Measurements from ENCODE around the gene NOX5.
"Not testable (repeated sequence)": the region's sequence is repeated elsewhere in the genome, so short reads cannot be mapped to it uniquely, and the experiment has no call there.

NOX5 gene, protein sequence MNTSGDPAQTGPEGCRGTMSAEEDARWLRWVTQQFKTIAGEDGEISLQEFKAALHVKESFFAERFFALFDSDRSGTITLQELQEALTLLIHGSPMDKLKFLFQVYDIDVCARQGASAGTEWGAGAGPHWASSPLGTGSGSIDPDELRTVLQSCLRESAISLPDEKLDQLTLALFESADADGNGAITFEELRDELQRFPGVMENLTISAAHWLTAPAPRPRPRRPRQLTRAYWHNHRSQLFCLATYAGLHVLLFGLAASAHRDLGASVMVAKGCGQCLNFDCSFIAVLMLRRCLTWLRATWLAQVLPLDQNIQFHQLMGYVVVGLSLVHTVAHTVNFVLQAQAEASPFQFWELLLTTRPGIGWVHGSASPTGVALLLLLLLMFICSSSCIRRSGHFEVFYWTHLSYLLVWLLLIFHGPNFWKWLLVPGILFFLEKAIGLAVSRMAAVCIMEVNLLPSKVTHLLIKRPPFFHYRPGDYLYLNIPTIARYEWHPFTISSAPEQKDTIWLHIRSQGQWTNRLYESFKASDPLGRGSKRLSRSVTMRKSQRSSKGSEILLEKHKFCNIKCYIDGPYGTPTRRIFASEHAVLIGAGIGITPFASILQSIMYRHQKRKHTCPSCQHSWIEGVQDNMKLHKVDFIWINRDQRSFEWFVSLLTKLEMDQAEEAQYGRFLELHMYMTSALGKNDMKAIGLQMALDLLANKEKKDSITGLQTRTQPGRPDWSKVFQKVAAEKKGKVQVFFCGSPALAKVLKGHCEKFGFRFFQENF

DNA sequence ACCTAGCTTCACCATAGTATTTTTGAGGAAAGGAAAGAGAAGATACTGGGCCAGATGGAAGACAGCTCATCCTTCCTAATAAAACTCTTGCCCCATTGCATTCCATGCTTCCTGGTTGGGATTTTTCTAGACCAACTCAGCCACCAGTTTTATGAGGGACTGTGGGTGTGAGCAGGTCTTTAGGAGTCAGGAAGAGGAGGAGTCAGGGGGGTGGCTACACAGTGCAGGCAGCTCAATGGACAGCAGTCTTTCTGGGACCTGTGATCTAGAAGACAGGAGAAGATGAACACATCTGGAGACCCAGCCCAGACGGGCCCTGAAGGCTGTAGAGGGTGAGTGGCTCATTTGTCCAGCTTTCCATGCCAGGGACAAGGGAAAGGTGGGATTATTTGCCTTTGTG, at the start of gene NOX5:
Gene NOX5, plus strand, starts transcription at position 242 of the 400 bp plus-strand sequence. Its CDS starts 41 bp downstream, at position 283.
- Histone ChIP-seq H3K4me3 (ENCODE audit: low read depth, low read length) (no peak within 1 kb of the TSS), H3K9me3 (ENCODE audit: control insufficient read depth, insufficient read depth, low read length) (no peaks in the 10 kb centered on the region), H3K9ac (ENCODE audit: low read depth, low read length) (no peak within 1 kb of the TSS), H3K27ac (ENCODE audit: low read depth, low read length) (no peak within 1 kb of the TSS), H3K36me3 (ENCODE audit: control insufficient read depth, insufficient read depth, low read length) (no peaks in the 10 kb centered on the region), H3K27me3 (ENCODE audit: control insufficient read depth, insufficient read depth, low read length) (no peaks in the 10 kb centered on the region; the same call in 1 of the 2 replicates), H3K4me1 (ENCODE audit: control insufficient read depth, insufficient read depth, low read length) (no peaks in the 10 kb centered on the region)

DNA sequence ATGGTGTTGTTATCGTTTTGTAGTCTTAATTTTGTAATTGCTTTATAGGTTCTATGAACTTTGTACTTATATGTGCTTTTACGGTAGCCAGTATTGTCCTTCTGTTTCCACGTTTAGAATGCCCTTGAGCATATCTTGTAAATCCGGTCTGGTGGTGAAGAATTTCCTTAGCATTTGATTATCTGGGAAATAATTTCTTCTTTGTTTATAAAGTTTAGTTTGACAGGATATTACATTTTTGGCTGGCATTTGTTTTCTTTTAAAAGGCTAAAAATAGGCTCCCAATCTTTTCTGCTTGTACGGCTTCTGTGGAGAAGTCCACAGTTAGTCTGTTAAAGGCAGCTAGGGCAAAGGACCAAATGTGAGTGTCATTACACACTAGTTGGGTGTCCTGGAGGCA, 47.5 kb upstream of the NOX5 start:
- no peaks in the 10 kb centered on the region for H3K4me1 ChIP-seq (ENCODE audit: control insufficient read depth, insufficient read depth, low read length)
- H3K27ac ChIP-seq (ENCODE audit: low read depth, low read length), result no peak overlapping the region
- H3K27me3 ChIP-seq (ENCODE audit: control insufficient read depth, insufficient read depth, low read length), result no peaks in the 10 kb centered on the region

DNA sequence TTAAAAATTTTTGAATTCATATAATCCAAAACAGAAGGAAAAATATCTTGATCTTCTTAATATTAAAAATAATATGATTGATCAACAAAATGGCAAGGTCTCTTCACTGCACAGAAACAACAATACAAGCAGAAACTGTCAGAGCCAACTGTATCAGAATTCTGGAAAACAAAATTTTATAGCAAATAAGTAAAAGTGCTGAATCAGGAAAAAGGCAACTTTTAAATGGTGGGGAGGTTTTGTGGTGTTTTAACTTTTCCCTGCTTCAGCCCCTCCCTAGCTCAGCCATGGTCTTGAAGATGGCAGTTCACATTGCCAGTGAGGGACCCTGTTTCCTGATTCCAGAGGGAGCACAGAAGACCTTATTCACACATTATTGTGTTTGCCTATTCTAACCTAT, 46.5 kb upstream of the NOX5 start:
- Histone ChIP-seq H3K27ac (ENCODE audit: low read depth, low read length) (no peak overlapping the region), H3K9ac (ENCODE audit: low read depth, low read length) (no peak overlapping the region), H3K36me3 (ENCODE audit: control insufficient read depth, insufficient read depth, low read length) (no peaks in the 10 kb centered on the region), H3K9me3 (ENCODE audit: control insufficient read depth, insufficient read depth, low read length) (peaks cover 20% of the 10 kb centered on the region), H3K4me1 (ENCODE audit: control insufficient read depth, insufficient read depth, low read length) (no peaks in the 10 kb centered on the region), H3K4me3 (ENCODE audit: low read depth, low read length) (no peak overlapping the region), H3K27me3 (ENCODE audit: control insufficient read depth, insufficient read depth, low read length) (no peaks in the 10 kb centered on the region)

More for the DNA sequence above, 47.5 kb upstream of the NOX5 start:
- no peak overlapping the region for H3K4me3 ChIP-seq (ENCODE audit: low read depth, low read length)
- no peak overlapping the region for H3K9ac ChIP-seq (ENCODE audit: low read depth, low read length)
- H3K36me3 ChIP-seq (ENCODE audit: control insufficient read depth, insufficient read depth, low read length), result no peaks in the 10 kb centered on the region
- H3K9me3 ChIP-seq (ENCODE audit: control insufficient read depth, insufficient read depth, low read length), result peaks cover 20% of the 10 kb centered on the region

DNA sequence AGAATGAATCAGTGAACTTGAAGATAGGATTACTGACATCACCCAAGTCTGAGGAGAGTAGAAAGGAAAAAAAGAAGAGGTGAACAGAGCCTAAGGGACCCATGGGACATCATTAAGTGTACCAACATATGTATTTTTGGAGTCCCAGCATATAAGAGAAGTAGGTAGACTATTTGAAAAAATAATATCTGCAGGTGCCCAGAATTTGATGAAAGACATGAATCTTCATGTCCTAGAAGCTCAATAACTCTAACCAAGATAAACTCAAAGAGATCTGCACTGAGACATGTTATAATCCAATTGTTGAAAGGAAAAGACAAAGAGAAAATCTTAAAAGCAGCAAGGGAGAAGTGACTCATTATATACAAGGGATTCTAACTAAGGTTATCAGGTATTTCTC, 45.2 kb upstream of the NOX5 start:
- H3K36me3 ChIP-seq (ENCODE audit: control insufficient read depth, insufficient read depth, low read length), result no peaks in the 10 kb centered on the region
- H3K4me3 ChIP-seq (ENCODE audit: low read depth, low read length), result no peak overlapping the region
- peaks cover 17% of the 10 kb centered on the region for H3K9me3 ChIP-seq (ENCODE audit: control insufficient read depth, insufficient read depth, low read length)
- no peak overlapping the region for H3K9ac ChIP-seq (ENCODE audit: low read depth, low read length)
- no peaks in the 10 kb centered on the region for H3K4me1 ChIP-seq (ENCODE audit: control insufficient read depth, insufficient read depth, low read length)
- no peak overlapping the region for H3K27ac ChIP-seq (ENCODE audit: low read depth, low read length)
- H3K27me3 ChIP-seq (ENCODE audit: control insufficient read depth, insufficient read depth, low read length), result no peaks in the 10 kb centered on the region

DNA sequence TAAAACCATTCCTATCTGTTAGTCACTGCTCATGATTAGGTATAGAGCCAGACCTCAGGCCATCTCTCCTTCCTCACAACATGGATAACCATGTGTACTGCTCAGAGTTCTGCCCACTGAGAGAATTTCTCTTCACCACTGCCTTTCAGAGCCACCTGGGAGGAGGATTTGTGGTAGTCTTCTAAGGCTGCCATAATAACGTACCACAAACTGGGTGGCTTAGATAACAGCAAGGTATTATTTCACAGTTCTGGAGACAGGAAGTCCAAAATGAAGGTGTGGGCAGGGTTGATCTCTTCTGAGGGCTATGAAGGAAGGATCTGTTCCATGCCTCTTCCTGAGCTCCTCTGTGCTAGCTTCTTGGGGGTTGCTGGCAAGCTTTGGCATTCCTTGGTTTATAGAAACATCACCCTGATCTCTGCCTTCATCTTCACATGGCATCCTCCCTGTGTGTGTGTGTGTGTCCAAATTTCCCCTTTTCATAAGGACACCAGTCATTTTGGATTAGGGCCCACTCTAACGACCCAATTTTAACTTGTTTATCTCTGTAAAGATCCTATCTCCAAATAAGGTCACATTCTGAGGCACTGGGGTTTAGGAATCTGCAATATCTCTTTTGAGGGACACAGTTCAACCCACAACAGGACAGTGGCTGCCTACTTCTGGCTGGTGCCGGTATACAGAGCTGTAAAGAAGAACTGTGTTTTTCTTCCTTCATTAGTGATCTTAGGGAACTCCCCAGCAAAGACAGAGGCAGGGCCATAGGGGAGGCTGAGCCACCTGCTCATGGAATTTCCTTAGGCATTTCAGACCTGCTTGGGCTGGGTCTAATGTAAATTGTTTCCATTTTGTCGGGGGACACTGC, 42.1 kb upstream of the NOX5 start:
- no peak overlapping the region for H3K4me3 ChIP-seq (ENCODE audit: low read depth, low read length)
- no peaks in the 10 kb centered on the region for H3K27me3 ChIP-seq (ENCODE audit: control insufficient read depth, insufficient read depth, low read length)
- H3K4me1 ChIP-seq (ENCODE audit: control insufficient read depth, insufficient read depth, low read length), result no peaks in the 10 kb centered on the region
- H3K27ac ChIP-seq (ENCODE audit: low read depth, low read length), result no peak overlapping the region
- no peaks in the 10 kb centered on the region for H3K36me3 ChIP-seq (ENCODE audit: control insufficient read depth, insufficient read depth, low read length)
- no peak overlapping the region for H3K9ac ChIP-seq (ENCODE audit: low read depth, low read length)
- peaks cover 14% of the 10 kb centered on the region for H3K9me3 ChIP-seq (ENCODE audit: control insufficient read depth, insufficient read depth, low read length)

DNA sequence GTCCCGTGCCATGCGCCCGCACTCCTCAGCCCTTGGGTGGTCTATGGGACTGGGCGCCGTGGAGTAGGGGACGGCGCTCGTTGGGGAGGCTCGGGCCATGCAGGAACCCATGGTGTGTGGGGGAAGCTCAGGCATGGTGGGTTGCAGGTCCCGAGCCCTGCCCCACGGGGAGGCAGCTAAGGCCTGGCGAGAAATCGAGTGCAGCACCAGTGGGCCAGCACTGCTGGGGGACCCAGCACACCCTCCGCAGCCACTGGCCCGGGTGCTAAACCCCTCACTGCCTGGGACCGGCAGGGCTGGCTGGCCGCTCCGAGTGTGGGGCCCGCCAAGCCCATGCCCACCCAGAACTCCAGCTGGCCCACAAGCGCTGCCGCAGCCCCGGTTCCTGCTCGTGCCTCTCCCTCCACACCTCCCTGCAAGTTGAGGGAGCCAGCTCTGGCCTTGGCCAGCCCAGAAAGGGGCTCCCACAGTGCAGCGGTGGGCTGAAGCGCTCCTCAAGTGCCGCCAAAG, 38.8 kb upstream of the NOX5 start:
- not testable (repeated sequence) for H3K36me3 ChIP-seq (ENCODE audit: control insufficient read depth, insufficient read depth, low read length); H3K4me3 ChIP-seq (ENCODE audit: low read depth, low read length); H3K27me3 ChIP-seq (ENCODE audit: control insufficient read depth, insufficient read depth, low read length); H3K9ac ChIP-seq (ENCODE audit: low read depth, low read length); H3K4me1 ChIP-seq (ENCODE audit: control insufficient read depth, insufficient read depth, low read length); H3K9me3 ChIP-seq (ENCODE audit: control insufficient read depth, insufficient read depth, low read length); H3K27ac ChIP-seq (ENCODE audit: low read depth, low read length)

DNA sequence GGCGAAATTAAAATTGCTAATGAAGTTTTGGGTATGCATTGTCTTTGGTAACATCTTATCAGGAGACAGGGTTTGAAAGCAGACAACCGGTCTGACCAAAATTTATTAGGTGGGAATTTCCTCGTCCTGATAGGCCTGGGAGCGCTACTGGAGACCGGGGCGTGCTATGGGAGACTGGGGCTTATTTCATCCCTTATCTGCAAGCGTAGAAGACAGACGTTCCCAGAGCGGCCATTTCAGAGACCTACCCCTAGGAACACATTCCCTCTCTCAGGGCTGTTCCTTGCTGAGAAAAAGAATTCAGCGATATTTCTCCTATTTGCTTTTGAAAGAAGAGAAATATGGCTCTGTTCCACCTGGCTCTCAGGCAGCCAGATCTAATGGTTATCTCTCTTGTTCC, 37.1 kb upstream of the NOX5 start:
- H3K4me3 ChIP-seq (ENCODE audit: low read depth, low read length); H3K9me3 ChIP-seq (ENCODE audit: control insufficient read depth, insufficient read depth, low read length); H3K4me1 ChIP-seq (ENCODE audit: control insufficient read depth, insufficient read depth, low read length): not testable (repeated sequence)

DNA sequence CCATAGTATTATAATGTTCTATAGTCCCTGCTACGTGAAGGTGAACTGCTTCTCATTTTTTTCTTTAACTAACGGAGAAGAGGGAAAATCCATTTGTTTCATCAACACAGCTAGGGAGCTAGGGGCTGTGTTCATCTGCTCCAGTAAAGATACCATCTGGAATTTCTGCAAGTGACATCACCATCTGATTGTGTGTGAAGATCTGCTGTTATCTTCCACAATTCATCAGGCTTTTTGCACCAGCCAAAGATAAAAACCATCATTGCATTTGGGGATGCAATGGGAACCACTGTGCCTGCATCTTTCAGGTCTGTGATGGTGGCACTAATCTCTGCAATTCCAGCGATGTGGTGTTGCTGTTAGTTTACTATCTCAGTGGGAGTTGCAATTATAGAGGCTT, 35.5 kb upstream of the NOX5 start:
- no peak overlapping the region for H3K27ac ChIP-seq (ENCODE audit: low read depth, low read length)
- H3K9ac ChIP-seq (ENCODE audit: low read depth, low read length), result no peak overlapping the region
- no peaks in the 10 kb centered on the region for H3K27me3 ChIP-seq (ENCODE audit: control insufficient read depth, insufficient read depth, low read length)
- no peaks in the 10 kb centered on the region for H3K36me3 ChIP-seq (ENCODE audit: control insufficient read depth, insufficient read depth, low read length)
- H3K4me1 ChIP-seq (ENCODE audit: control insufficient read depth, insufficient read depth, low read length), result no peaks in the 10 kb centered on the region
- peaks cover 6% of the 10 kb centered on the region; the same call in 1 of the 2 replicates for H3K9me3 ChIP-seq (ENCODE audit: control insufficient read depth, insufficient read depth, low read length)
- no peak overlapping the region for H3K4me3 ChIP-seq (ENCODE audit: low read depth, low read length)

More for the DNA sequence above, 37.1 kb upstream of the NOX5 start:
- not testable (repeated sequence) for H3K36me3 ChIP-seq (ENCODE audit: control insufficient read depth, insufficient read depth, low read length); H3K27me3 ChIP-seq (ENCODE audit: control insufficient read depth, insufficient read depth, low read length); H3K27ac ChIP-seq (ENCODE audit: low read depth, low read length); H3K9ac ChIP-seq (ENCODE audit: low read depth, low read length)

DNA sequence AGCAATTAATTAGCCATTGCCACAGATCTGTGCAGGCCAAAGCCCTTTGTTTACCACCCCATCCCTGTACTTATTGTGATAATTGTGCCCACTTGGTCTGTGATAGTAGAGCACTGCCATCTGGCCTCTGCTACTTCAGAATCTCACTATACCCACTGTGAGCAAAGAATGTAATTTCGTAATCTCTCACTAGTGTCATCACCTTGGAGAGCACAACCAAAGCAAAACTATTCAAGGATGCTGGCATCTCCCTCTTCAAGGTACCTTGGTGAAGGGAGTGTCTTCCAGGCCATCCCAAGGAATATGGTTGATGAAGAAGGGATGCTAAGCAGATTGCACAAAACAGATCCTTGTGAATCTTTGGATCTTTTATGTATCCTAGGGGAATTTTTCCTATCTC, 34.7 kb upstream of the NOX5 start:
- Histone ChIP-seq H3K4me1 (ENCODE audit: control insufficient read depth, insufficient read depth, low read length) (no peaks in the 10 kb centered on the region), H3K4me3 (ENCODE audit: low read depth, low read length) (no peak overlapping the region), H3K9ac (ENCODE audit: low read depth, low read length) (no peak overlapping the region), H3K27ac (ENCODE audit: low read depth, low read length) (no peak overlapping the region), H3K36me3 (ENCODE audit: control insufficient read depth, insufficient read depth, low read length) (no peaks in the 10 kb centered on the region), H3K9me3 (ENCODE audit: control insufficient read depth, insufficient read depth, low read length) (peaks cover 6% of the 10 kb centered on the region; the same call in 1 of the 2 replicates), H3K27me3 (ENCODE audit: control insufficient read depth, insufficient read depth, low read length) (no peaks in the 10 kb centered on the region)

DNA sequence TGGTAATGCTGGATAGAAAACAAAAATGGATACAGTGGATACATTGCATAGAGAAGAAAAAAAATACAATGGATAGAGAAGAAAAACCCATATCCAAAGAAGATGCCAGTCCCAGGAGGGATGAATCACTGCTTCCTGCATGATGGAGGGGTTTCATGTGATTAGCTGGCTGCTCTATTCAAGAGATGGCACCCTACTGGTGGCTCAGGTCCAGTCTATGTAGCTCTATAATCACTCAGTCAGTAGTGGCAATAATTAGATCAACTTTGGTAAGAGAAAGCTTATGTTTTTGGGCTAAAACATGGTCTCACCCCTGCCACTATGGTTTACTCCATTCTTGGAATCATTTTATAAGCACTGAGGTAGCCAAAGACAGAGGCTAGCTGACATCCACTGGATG, 33.7 kb upstream of the NOX5 start:
- H3K27ac ChIP-seq (ENCODE audit: low read depth, low read length), result no peak overlapping the region
- H3K36me3 ChIP-seq (ENCODE audit: control insufficient read depth, insufficient read depth, low read length), result no peaks in the 10 kb centered on the region
- peaks cover 6% of the 10 kb centered on the region; the same call in 1 of the 2 replicates for H3K9me3 ChIP-seq (ENCODE audit: control insufficient read depth, insufficient read depth, low read length)
- H3K4me3 ChIP-seq (ENCODE audit: low read depth, low read length), result no peak overlapping the region
- H3K4me1 ChIP-seq (ENCODE audit: control insufficient read depth, insufficient read depth, low read length), result no peaks in the 10 kb centered on the region
- no peaks in the 10 kb centered on the region for H3K27me3 ChIP-seq (ENCODE audit: control insufficient read depth, insufficient read depth, low read length)
- no peak overlapping the region for H3K9ac ChIP-seq (ENCODE audit: low read depth, low read length)
